IPS DF 6.9 (cell line): ENCODE data around the gene MPHOSPH8.

Source experiments
- DNase-seq: peaks from one replicate; pipeline ENCODE4 v3.0.0-alpha.2; 2013; ENCODE audit warnings: low read depth, low spot score
- H3K27ac ChIP-seq: one replicate; pipeline ENCODE4 v1.5.1; 2013; ENCODE audit warnings: low read length, control low read depth
- H3K27me3 ChIP-seq: 2 replicates; pipeline ENCODE4 v1.6.1; 2013; ENCODE audit warnings: mild to moderate bottlenecking, low read length; ENCODE audit not compliant: control insufficient read depth, insufficient read depth
- H3K36me3 ChIP-seq: 2 replicates; pipeline ENCODE4 v1.6.1; 2013; ENCODE audit warnings: low read length; ENCODE audit not compliant: control insufficient read depth, insufficient read depth
- H3K4me1 ChIP-seq: 2 replicates; pipeline ENCODE4 v1.6.1; 2013; ENCODE audit warnings: low read length; ENCODE audit not compliant: control insufficient read depth, insufficient read depth
- H3K4me3 ChIP-seq: 2 replicates; pipeline ENCODE4 v1.5.1; 2013; ENCODE audit warnings: mild to moderate bottlenecking, low read length
- H3K9me3 ChIP-seq: 2 replicates; pipeline ENCODE4 v1.6.1; 2013; ENCODE audit warnings: low read length, inconsistent platforms; ENCODE audit not compliant: control insufficient read depth, insufficient read depth
- WGBS: extraction: QIAGEN DNeasy Blood & Tissue Kit; methylation state at CpG from one replicate; pipeline ENCODE4 v1.1.7; 2013; ENCODE audit warnings: mixed read lengths, missing lambda C conversion rate; ENCODE audit not compliant: insufficient read length, insufficient coverage; 5-methylcytosine and 5-hydroxymethylcytosine counted together

Gene MPHOSPH8

DNA sequence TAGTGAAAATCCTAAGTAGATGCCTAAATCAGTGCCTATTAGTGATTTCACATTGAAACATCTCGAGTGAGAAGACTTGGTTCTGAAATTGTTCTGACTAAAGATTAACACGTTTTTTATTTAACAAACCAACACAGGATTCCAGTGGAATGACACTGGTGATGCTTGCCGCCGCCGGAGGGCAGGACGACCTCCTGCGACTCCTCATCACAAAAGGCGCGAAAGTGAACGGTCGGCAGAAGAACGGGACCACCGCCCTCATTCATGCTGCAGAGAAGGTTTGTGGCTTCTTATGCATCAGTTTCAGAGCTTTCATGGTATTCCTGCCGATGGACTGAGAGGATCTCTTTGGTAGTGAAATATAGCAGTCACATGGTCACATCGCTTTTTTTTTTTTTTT lies 28.1 kb downstream of the MPHOSPH8 start:
- WGBS: no CpG with 5 or more reads among the region's 15 CpGs
- Histone ChIP-seq H3K27me3 (no peaks in the 10 kb centered on the region), H3K4me3 (no peak overlapping the region), H3K4me1 (no peaks in the 10 kb centered on the region), H3K27ac (no peak overlapping the region), H3K36me3 (peaks cover 8% of the 10 kb centered on the region), H3K9me3 (no peaks in the 10 kb centered on the region)
- DNase-seq: no peak

DNA sequence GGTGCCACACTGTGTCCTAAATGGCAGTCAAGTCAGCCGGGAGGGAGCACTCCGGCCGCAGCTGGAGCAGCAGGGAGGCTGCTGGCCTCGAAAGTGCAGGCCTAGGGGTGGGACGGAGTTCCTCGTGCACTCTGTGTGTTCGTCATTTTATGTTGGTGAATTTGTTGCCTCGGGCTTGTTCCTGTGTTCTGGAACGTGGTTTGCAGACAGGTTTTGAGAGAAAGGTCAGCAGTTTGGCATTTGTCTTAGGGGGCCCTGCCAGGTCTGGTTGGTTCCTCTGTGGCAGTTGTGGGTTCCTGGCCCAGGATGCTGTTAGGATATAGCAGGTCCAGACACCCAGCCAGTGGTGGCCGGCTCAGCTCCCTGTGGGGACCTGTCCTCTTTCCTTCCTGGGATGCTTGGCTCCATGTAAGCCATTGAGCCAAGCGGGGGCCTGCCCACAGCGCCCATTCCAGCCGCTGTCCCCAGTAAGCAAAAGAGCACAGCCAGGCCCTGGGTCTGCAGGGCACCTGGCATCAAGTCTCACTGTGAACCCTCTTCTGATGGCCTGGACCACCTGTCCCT lies 30.0 kb downstream of the MPHOSPH8 start:
- H3K4me3 ChIP-seq: no peak overlapping the region
- H3K9me3 ChIP-seq: no peaks in the 10 kb centered on the region
- WGBS: no CpG with 5 or more reads among the region's 13 CpGs
- no peak overlapping the region for H3K27ac ChIP-seq
- peaks cover 12% of the 10 kb centered on the region for H3K36me3 ChIP-seq
- DNase-seq: no peak
- H3K4me1 ChIP-seq: no peaks in the 10 kb centered on the region
- no peaks in the 10 kb centered on the region for H3K27me3 ChIP-seq

DNA sequence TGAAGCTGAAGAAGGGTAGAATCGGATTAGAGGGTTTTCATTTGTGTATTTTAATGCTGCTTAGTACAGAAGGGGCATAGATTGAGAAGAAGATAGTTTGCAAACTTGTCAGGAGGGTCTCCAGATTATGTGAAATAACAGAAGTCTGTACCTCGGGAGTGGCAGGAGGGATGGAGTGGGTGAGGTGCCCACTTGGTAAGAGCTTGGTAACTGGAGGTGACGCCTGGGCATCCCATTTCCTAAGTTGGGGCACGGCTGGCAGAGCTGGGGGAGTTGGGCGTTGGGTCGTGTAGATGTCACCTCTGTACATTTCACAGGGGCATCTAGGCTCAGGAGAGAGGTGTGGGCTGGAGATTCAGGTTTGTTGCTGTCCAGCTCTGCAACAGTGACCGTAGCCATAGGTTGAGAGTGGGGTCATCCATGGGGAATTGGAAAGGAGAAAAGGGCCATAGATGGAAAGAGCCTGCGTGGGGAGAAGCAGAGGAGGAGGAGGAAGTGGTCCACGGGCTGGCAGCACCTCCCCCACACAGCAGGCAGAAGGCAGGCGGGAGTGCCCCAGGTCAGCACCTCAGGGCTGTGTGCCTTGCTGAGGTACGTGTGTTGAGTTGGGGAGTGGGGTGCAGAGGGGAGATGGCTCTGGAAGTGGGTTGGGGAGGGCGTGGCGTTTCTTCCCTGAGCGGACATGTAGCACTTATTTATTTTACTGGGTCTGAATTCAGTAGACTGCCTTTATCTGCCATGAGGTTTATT lies 31.2 kb downstream of the MPHOSPH8 start:
- no peaks in the 10 kb centered on the region for H3K4me1 ChIP-seq
- no peak for DNase-seq
- H3K9me3 ChIP-seq: no peaks in the 10 kb centered on the region
- H3K4me3 ChIP-seq: no peak overlapping the region
- H3K27ac ChIP-seq: no peak overlapping the region
- H3K36me3 ChIP-seq: peaks cover 12% of the 10 kb centered on the region
- no peaks in the 10 kb centered on the region for H3K27me3 ChIP-seq
- WGBS: no CpG with 5 or more reads among the region's 14 CpGs

DNA sequence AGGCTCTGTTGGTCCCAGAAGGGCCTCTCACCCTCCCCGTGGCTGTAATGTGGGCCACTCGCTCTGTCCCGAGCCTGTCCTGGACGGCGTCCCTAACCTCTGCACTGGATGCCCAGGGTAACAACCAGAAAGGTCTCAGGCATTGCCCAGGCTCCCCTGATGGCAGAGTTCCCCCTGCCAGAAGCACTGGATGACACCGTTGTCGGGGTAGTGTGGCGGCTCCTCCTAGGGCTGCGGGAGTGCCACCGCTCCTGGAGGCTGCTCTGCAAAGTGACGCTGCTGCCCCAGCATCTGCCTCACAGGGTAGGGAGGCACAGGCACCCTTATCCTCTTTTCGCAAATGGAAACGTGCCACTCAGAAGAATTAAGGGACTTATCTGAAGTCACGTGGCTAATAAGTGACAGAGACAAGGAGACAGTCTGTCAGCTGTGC lies 32.0 kb downstream of the MPHOSPH8 start:
- Histone ChIP-seq H3K4me1 (no peaks in the 10 kb centered on the region), H3K27me3 (no peaks in the 10 kb centered on the region), H3K9me3 (no peaks in the 10 kb centered on the region), H3K27ac (no peak overlapping the region), H3K4me3 (no peak overlapping the region), H3K36me3 (peaks cover 12% of the 10 kb centered on the region)
- no peak for DNase-seq
- WGBS: no CpG with 5 or more reads among the region's 14 CpGs

DNA sequence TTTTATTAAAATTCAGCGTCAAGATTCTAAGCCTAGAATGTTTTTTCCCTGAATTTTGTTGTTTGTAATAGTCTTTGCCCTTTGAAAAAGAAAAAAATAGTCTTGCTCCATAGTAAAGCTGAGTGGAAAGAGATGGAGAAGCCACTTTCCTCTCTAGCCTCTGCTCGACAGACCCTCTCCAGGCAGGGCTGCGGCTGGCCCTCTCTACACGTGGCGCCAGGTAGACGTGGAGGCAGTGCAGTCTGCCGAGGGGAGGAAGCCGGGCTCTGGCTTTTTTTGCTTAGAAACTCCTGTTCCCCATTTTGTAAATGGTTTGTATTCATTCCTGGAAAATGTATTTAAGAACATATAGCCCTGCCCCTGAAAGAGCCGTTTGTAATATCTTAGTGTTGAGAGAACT lies 35.3 kb downstream of the MPHOSPH8 start:
- H3K27me3 ChIP-seq: no peaks in the 10 kb centered on the region; the same call in 1 of the 2 replicates
- no peak overlapping the region for H3K4me3 ChIP-seq
- peaks cover 6% of the 10 kb centered on the region for H3K36me3 ChIP-seq
- H3K4me1 ChIP-seq: no peaks in the 10 kb centered on the region
- no CpG with 5 or more reads among the region's 9 CpGs for WGBS
- H3K27ac ChIP-seq: no peak overlapping the region
- H3K9me3 ChIP-seq: no peaks in the 10 kb centered on the region
- no peak for DNase-seq

DNA sequence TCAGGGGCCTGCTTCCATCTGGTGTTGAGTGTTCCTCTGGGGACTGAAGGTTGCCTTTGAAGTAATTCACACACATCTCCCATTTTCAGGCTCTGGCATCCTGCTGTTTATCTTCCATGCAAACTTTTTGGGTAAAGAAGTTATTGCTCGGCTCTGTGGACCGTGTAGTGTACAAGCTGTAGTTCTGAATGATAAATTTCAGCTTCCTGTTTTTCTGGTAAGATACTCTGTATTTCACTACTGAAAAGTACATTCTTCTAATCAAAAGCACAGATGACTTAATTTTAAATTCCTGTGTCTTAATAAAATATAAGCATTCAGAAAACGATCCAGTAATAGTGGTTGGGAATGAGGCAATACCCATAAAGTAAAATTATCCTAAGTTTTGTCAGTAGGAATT lies 36.7 kb downstream of the MPHOSPH8 start:
- no peak overlapping the region for H3K27ac ChIP-seq
- peaks cover 8% of the 10 kb centered on the region; the same call in 1 of the 2 replicates for H3K36me3 ChIP-seq
- no peak for DNase-seq
- WGBS: no CpG with 5 or more reads among the region's 3 CpGs
- H3K27me3 ChIP-seq: no peaks in the 10 kb centered on the region; the same call in 1 of the 2 replicates
- no peaks in the 10 kb centered on the region for H3K4me1 ChIP-seq
- no peak overlapping the region for H3K4me3 ChIP-seq
- H3K9me3 ChIP-seq: no peaks in the 10 kb centered on the region

DNA sequence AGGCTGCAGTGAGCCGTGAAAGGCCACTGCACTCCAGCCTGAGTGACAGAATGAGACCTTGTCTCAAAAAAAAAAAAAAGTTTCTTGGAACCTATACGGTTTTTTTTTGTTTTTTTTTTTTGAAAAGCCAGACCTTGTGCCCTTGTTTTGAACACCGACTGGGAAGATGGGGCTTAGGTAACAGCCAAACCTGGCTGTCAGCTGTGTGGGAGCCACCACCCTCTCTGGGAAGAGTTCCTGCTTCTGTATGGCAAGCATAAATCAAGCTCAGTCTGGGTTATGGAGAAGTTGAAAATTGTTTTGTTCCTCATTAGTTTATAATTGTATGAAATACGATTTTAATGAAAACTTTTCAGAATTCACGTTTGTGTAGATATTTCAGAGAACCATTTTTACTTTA lies 39.5 kb downstream of the MPHOSPH8 start:
- 100% methylated on average over 1 of the region's 5 CpGs for WGBS
- Histone ChIP-seq H3K36me3 (peaks cover 5% of the 10 kb centered on the region; the same call in 1 of the 2 replicates), H3K4me3 (no peak overlapping the region), H3K27me3 (no peaks in the 10 kb centered on the region; the same call in 1 of the 2 replicates), H3K4me1 (no peaks in the 10 kb centered on the region), H3K9me3 (no peaks in the 10 kb centered on the region), H3K27ac (no peak overlapping the region)
- DNase-seq: no peak

DNA sequence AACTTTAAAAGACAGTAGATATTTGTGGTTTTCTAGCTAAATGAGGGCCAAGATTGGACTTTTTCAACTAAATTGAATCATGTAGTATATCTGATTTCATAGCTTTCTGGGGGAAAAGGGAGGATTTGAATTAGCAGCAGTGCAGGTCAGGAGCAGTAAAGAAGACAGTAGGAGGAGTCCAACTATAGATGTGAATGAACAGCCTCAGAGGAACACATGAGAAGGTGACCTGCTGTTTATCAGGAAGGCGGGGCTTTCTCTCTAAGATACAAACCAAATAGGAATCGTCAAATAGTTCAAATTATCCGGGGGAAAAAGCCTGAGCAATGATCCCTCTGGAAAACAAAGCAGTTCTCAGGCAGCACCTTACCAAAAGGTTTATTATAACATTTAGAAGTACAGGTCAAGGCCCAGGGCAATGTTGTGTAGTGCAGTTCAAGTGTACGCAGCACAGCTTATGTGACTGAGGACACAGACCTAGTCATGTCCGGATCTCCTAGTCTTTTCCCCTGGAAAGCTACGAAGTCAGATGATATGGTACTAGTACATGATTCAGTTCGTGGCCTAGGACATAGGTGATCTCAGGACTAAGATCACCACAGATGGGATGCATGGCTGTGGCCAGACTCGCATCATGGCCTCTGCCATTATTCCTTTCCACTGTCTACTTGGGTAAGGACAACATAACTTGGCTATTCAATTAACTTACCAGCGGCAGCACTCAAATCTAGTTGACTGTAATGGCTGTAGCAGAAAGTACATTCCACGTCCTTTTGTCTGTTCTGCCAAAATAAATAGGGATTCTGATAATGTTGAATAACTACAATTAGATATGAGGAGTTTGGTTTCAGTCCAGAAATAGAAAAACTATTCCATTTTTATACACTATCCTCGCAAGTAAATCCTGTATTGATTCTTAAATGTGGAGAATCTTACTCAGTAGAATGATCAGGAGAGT lies 40.3 kb downstream of the MPHOSPH8 start:
- Histone ChIP-seq H3K36me3 (peaks cover 4% of the 10 kb centered on the region; the same call in 1 of the 2 replicates), H3K27ac (no peak overlapping the region)
- WGBS: no CpG with 5 or more reads among the region's 11 CpGs

DNA sequence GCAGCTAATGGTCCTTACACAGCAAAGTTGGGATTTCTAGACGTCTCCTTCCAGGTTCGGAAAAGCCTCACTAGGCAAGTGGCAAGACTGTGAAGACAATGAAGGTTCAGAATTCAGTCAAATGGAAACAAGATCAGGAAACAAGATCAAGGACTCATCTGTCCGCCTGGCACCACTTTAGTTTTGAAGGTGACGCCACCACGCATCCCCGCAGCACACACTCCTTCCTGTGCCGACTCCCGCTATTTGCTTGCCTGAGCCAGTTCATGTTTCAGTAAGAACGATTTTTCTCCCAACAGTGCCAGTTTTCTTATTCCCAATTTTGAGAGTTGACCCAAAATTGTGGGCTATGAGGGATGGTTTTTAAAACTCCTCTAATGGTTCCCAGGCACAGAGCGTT lies 41.4 kb downstream of the MPHOSPH8 start:
- no CpG with 5 or more reads among the region's 10 CpGs for WGBS

More for the DNA sequence above, 40.3 kb downstream of the MPHOSPH8 start:
- Histone ChIP-seq H3K9me3 (no peaks in the 10 kb centered on the region), H3K4me3 (no peak overlapping the region), H3K27me3 (no peaks in the 10 kb centered on the region; the same call in 1 of the 2 replicates), H3K4me1 (no peaks in the 10 kb centered on the region)
- no peak for DNase-seq

DNA sequence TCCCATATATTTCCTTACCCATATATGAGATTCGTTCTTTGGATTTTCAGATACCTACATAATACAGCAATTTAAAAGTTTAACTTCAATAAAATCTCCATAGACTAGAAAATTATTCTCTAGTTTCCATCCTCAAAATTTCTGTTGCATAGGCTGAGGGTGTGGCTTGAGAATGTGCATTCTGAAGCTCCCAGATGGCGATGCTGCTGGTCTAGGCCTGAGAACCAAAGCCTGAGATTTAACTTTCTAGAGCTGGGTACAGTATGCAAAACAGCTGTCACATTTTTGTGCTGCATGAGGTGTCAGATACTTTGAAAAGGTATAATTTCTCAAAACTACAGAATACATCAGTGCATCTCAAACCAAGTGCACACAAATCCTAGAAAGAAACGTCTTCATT lies 42.7 kb downstream of the MPHOSPH8 start:
- no peak for DNase-seq
- Histone ChIP-seq H3K27ac (no peak overlapping the region), H3K9me3 (no peaks in the 10 kb centered on the region), H3K4me3 (no peak overlapping the region), H3K4me1 (no peaks in the 10 kb centered on the region), H3K27me3 (no peaks in the 10 kb centered on the region; the same call in 1 of the 2 replicates), H3K36me3 (peaks cover 4% of the 10 kb centered on the region; the same call in 1 of the 2 replicates)
- WGBS: no CpG with 5 or more reads among the region's 3 CpGs

More for the DNA sequence above, 41.4 kb downstream of the MPHOSPH8 start:
- Histone ChIP-seq H3K9me3 (no peaks in the 10 kb centered on the region), H3K4me3 (no peak overlapping the region), H3K27ac (no peak overlapping the region), H3K27me3 (no peaks in the 10 kb centered on the region; the same call in 1 of the 2 replicates), H3K36me3 (peaks cover 4% of the 10 kb centered on the region; the same call in 1 of the 2 replicates), H3K4me1 (no peaks in the 10 kb centered on the region)
- DNase-seq: no peak
